Mesothelial cell of epicardium (in vitro differentiated cells): Measurements from ENCODE around the gene ABCA2. TPM values are rescaled to one million over a fixed set of nuclear protein-coding genes. Genes with fewer than 3 reads are reported as not detected.

Experiments used
- DNase-seq, 2 experiments: peaks; one replicate each; pipeline ENCODE4 v3.0.0; 2021; ENCODE audit warnings: low spot score in 2 of 2; ENCODE audit not compliant: unreplicated experiment in 2 of 2
- H3K27ac Mint-ChIP-seq: 2 replicates; pipeline ENCODE4 v1.8.0; 2021; ENCODE audit warnings: mixed read lengths
- H3K27me3 Mint-ChIP-seq: 2 replicates; pipeline ENCODE4 v1.8.0; 2021; ENCODE audit warnings: low read depth, mixed read lengths
- H3K36me3 Mint-ChIP-seq: 2 replicates; pipeline ENCODE4 v1.8.0; 2021; ENCODE audit warnings: mixed read lengths
- H3K4me1 Mint-ChIP-seq: 2 replicates; pipeline ENCODE4 v1.8.0; 2021; ENCODE audit warnings: mixed read lengths
- H3K4me3 Mint-ChIP-seq: 2 replicates; pipeline ENCODE4 v1.8.0; 2021; ENCODE audit warnings: mild to moderate bottlenecking, moderate library complexity, mixed read lengths
- H3K9me3 Mint-ChIP-seq: 2 replicates; pipeline ENCODE4 v1.8.0; 2021; ENCODE audit warnings: mixed read lengths
- CTCF ChIP-seq: fragments of 200-600 bp; sonication (generic); IDR thresholded peaks from one replicate; pipeline ENCODE4 v1.5.0; 2021; ENCODE audit warnings: antibody characterized with exemption; ENCODE audit not compliant: unreplicated experiment
- total RNA-seq: library from RNA; stranded (reverse); gene quantifications from 3 replicates; pipeline ENCODE4 v1.2.1, GENCODE V29; 2021

Gene ABCA2
- total RNA-seq, 1 donor from 2014 or later = 58.7 TPM

- no peak for TF ChIP-seq CTCF
- no peaks in the 10 kb centered on the region for H3K36me3 Mint-ChIP-seq
- peaks cover 2% of the 10 kb centered on the region for H3K4me1 Mint-ChIP-seq
- no peak overlapping the region for H3K4me3 Mint-ChIP-seq
- H3K9me3 Mint-ChIP-seq = no peaks in the 10 kb centered on the region
- no peak overlapping the region for H3K27ac Mint-ChIP-seq
- DNase-seq = no peak
- H3K27me3 Mint-ChIP-seq = peaks cover 10% of the 10 kb centered on the region
Measured at GRCh38 chr9:136975644-136976043, 52.4 kb downstream of the ABCA2 start.

- Mint-ChIP-seq H3K4me3 (no peak overlapping the region), H3K27ac (no peak overlapping the region), H3K36me3 (no peaks in the 10 kb centered on the region), H3K27me3 (peaks cover 10% of the 10 kb centered on the region), H3K9me3 (no peaks in the 10 kb centered on the region), H3K4me1 (peaks cover 4% of the 10 kb centered on the region)
- no peak for DNase-seq
- no peak for TF ChIP-seq CTCF
Measured at GRCh38 chr9:136974817-136975535, 53.1 kb downstream of the ABCA2 start.

- H3K27ac Mint-ChIP-seq = no peak overlapping the region
- no peak for DNase-seq
- H3K27me3 Mint-ChIP-seq = peaks cover 10% of the 10 kb centered on the region
- TF ChIP-seq CTCF = no peak
- H3K9me3 Mint-ChIP-seq = no peaks in the 10 kb centered on the region
- H3K36me3 Mint-ChIP-seq = no peaks in the 10 kb centered on the region
- H3K4me1 Mint-ChIP-seq = peaks cover 5% of the 10 kb centered on the region
- no peak overlapping the region for H3K4me3 Mint-ChIP-seq
Measured at GRCh38 chr9:136973618-136974617, 54.1 kb downstream of the ABCA2 start.

GRCh38 chr9:136972743-136973142, 55.3 kb downstream of the ABCA2 start:
- Mint-ChIP-seq H3K4me1 (peaks cover 5% of the 10 kb centered on the region), H3K27ac (no peak overlapping the region), H3K36me3 (no peaks in the 10 kb centered on the region), H3K27me3 (peaks cover 10% of the 10 kb centered on the region), H3K9me3 (no peaks in the 10 kb centered on the region), H3K4me3 (no peak overlapping the region)
- TF ChIP-seq CTCF = no peak
- no peak for DNase-seq

- Mint-ChIP-seq H3K36me3 (no peaks in the 10 kb centered on the region), H3K9me3 (no peaks in the 10 kb centered on the region), H3K27ac (no peak overlapping the region), H3K4me3 (no peak overlapping the region), H3K4me1 (peaks cover 3% of the 10 kb centered on the region), H3K27me3 (peaks cover 8% of the 10 kb centered on the region)
- DNase-seq = no peak
- TF ChIP-seq CTCF = no peak
Measured at GRCh38 chr9:136972335-136972734, 55.7 kb downstream of the ABCA2 start.
